Measurements from ENCODE around the gene SCFD2. TPM values are rescaled to one million over a fixed set of nuclear protein-coding genes. Genes with fewer than 3 reads are reported as not detected.

Gene SCFD2
- total RNA-seq, 1 experiment from 2014 or later: 8.1 TPM

DNA sequence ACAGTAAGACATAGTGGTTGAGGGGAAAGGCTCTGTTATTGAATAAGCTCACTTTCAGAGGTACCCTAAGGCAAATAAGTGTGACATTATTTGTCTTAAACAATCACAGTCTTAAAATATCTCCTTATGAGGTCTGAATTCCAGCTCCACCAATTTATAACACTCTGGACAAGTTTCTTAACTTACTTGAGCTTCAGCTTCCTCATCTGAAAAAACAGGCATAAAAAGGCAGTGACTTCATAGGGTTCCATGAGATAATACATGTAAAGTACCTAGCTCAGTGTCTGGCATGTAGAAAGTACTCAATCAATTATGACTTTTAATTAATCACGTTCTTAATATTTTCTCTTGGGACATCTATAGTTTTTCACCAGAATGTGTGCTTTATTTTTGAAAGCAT is 301.3 kb downstream of the SCFD2 start:
- Histone ChIP-seq H3K79me2 (ENCODE audit: low read depth) (no peaks in the 10 kb centered on the region), H3K4me1 (replicated peaks; ENCODE audit: insufficient read depth) (0 out of 2 replicates have a peak, but pooled peaks cover 7% of the 10 kb centered on the region), H3F3A (ENCODE audit: insufficient read depth, low read depth) (no peaks in the 10 kb centered on the region), H3K4me2 (no peak overlapping the region), H3K9me2 (ENCODE audit: insufficient read depth) (no peaks in the 10 kb centered on the region), H4K20me1 (ENCODE audit: insufficient read depth) (no peaks in the 10 kb centered on the region), H2AFZ (no peak overlapping the region), H3K36me3 (ENCODE audit: low read depth) (no peaks in the 10 kb centered on the region), H3K27ac (no peak overlapping the region), H3K27me3 (ENCODE audit: insufficient read depth, low read depth) (no peaks in the 10 kb centered on the region), H3K9me3 (ENCODE audit: insufficient read depth, low read depth) (no peaks in the 10 kb centered on the region), H3K4me3 (no peak overlapping the region)
- POLR2A ChIA-PET (ENCODE audit: unreplicated experiment): no interaction called here
- intact Hi-C loops (cut with micrococcal nuclease; ENCODE audit: unreplicated experiment): no loop called here
- no peak for DNase-seq
- TF ChIP-seq, protein P1, sequence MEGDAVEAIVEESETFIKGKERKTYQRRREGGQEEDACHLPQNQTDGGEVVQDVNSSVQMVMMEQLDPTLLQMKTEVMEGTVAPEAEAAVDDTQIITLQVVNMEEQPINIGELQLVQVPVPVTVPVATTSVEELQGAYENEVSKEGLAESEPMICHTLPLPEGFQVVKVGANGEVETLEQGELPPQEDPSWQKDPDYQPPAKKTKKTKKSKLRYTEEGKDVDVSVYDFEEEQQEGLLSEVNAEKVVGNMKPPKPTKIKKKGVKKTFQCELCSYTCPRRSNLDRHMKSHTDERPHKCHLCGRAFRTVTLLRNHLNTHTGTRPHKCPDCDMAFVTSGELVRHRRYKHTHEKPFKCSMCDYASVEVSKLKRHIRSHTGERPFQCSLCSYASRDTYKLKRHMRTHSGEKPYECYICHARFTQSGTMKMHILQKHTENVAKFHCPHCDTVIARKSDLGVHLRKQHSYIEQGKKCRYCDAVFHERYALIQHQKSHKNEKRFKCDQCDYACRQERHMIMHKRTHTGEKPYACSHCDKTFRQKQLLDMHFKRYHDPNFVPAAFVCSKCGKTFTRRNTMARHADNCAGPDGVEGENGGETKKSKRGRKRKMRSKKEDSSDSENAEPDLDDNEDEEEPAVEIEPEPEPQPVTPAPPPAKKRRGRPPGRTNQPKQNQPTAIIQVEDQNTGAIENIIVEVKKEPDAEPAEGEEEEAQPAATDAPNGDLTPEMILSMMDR (conservative IDR thresholded peaks at IDR 0.05): no peak
- TF ChIP-seq EZH2 (IDR thresholded peaks at IDR 0.05; ENCODE audit: low read depth): no peak
- CTCF ChIA-PET: no interaction called here
- no TSS peak for BruUV-seq (replicated peaks)

DNA sequence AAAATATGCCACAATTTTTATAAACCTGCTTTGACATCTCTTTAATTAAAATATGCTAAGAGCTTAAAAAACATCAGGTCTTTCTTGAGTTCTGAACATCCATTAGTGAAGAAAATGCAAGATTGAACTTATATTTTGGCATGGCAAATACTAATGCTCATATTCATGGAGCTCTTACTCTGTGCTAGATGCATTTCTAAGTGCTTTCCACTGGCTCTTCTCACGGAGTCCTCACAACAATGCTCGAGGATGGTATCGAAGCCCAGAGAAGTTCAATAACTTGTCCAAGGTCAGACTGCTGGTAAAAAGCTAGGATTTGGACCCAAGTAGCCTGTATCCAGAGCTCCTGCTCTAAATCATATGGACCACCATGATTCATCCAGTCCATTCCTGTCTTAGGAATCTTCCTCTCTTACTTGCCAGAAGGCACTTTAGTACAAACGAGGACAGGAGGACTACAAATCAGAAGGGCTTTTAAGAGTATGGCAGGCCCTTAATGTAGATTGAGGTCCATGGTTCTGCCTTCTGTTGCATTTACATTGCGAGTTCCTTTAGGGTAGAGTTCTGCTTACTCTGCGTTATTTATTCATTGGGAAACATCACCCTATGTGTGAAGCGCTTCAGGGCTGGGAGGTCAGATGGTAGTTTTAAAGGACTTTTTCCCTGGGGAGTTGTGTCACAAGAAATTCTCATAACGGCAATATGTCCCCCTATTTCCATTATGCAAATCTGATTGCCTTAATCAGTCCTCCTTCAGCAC is 304.6 kb downstream of the SCFD2 start:
- 0 out of 2 replicates have a peak, but pooled peaks cover 5% of the 10 kb centered on the region for H3K4me1 ChIP-seq (replicated peaks; ENCODE audit: insufficient read depth)
- H3K27me3 ChIP-seq (ENCODE audit: insufficient read depth, low read depth): no peaks in the 10 kb centered on the region
- H4K20me1 ChIP-seq (ENCODE audit: insufficient read depth): no peaks in the 10 kb centered on the region
- H3K9me2 ChIP-seq (ENCODE audit: insufficient read depth): no peaks in the 10 kb centered on the region
- no peak overlapping the region for H3K4me3 ChIP-seq
- H3F3A ChIP-seq (ENCODE audit: insufficient read depth, low read depth): no peaks in the 10 kb centered on the region
- H3K79me2 ChIP-seq (ENCODE audit: low read depth): no peaks in the 10 kb centered on the region
- ChIA-PET CTCF (no interaction called here), POLR2A (ENCODE audit: unreplicated experiment) (no interaction called here)
- intact Hi-C loops (cut with micrococcal nuclease; ENCODE audit: unreplicated experiment): no loop called here
- H3K36me3 ChIP-seq (ENCODE audit: low read depth): no peaks in the 10 kb centered on the region
- no peaks in the 10 kb centered on the region for H3K9me3 ChIP-seq (ENCODE audit: insufficient read depth, low read depth)
- no peak for TF ChIP-seq EZH2 (IDR thresholded peaks at IDR 0.05; ENCODE audit: low read depth)
- TF ChIP-seq, protein P1 (conservative IDR thresholded peaks at IDR 0.05): no peak
- no peak overlapping the region for H2AFZ ChIP-seq
- H3K27ac ChIP-seq: no peak overlapping the region
- no TSS peak for BruUV-seq (replicated peaks)
- no peak overlapping the region for H3K4me2 ChIP-seq
- no peak for DNase-seq

DNA sequence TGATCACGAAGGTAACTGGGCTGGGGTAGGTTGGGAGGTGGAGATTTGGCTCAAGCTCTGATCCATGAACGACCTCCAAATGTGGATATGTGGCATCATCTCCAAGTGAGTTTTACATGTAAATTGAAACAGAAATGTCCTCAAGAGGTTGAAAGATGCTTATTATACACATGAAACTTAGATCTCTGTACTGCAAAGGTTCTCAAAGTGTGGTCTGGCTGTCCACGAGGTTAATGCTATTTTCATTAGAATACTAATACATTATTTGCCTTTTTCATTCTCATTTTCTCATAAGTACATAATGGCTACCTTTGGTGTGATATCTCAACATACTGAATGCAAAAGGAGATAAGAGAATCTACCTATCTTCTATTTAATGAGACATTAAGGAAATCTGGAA is 305.6 kb downstream of the SCFD2 start:
- H3F3A ChIP-seq (ENCODE audit: insufficient read depth, low read depth): no peaks in the 10 kb centered on the region
- no TSS peak for BruUV-seq (replicated peaks)
- ChIA-PET POLR2A (ENCODE audit: unreplicated experiment) (no interaction called here), CTCF (no interaction called here)
- no peaks in the 10 kb centered on the region for H3K9me2 ChIP-seq (ENCODE audit: insufficient read depth)
- TF ChIP-seq, protein P1 (conservative IDR thresholded peaks at IDR 0.05): no peak
- no peak overlapping the region for H2AFZ ChIP-seq
- no peaks in the 10 kb centered on the region for H3K36me3 ChIP-seq (ENCODE audit: low read depth)
- DNase-seq: no peak
- H3K79me2 ChIP-seq (ENCODE audit: low read depth): no peaks in the 10 kb centered on the region
- H3K4me3 ChIP-seq: no peak overlapping the region
- H3K4me1 ChIP-seq (replicated peaks; ENCODE audit: insufficient read depth): no peaks in the 10 kb centered on the region
- H3K27ac ChIP-seq: no peak overlapping the region
- no peaks in the 10 kb centered on the region for H3K27me3 ChIP-seq (ENCODE audit: insufficient read depth, low read depth)
- no peak overlapping the region for H3K4me2 ChIP-seq
- intact Hi-C loops (cut with micrococcal nuclease; ENCODE audit: unreplicated experiment): no loop called here
- no peaks in the 10 kb centered on the region for H4K20me1 ChIP-seq (ENCODE audit: insufficient read depth)
- no peaks in the 10 kb centered on the region for H3K9me3 ChIP-seq (ENCODE audit: insufficient read depth, low read depth)

Measured in PC-9 (cell line).